ENCODE data around the gene HPCAL1. TPM values are rescaled to one million over a fixed set of nuclear protein-coding genes. Genes with fewer than 3 reads are reported as not detected.
"Not testable (repeated sequence)": the region's sequence is repeated elsewhere in the genome, so short reads cannot be mapped to it uniquely, and the experiment has no call there.

The HPCAL1 gene
- total RNA-seq, 6 experiments from 2014 or later, result 23.1 to 68.8 (median 29.1) TPM

- ATAC-seq (no peak), DNase-seq (no peak)
- no peak overlapping the region for H3K27ac ChIP-seq
- intact Hi-C loops (cut with DNase I), result no loop called here
- H3K9me3 ChIP-seq, result no peaks in the 10 kb centered on the region
- no peak overlapping the region for H3K4me3 ChIP-seq
- 75% methylated on average over 8 of the region's 8 CpGs for WGBS (ENCODE audit: insufficient coverage, low coverage, low lambda C conversion rate, missing lambda C conversion rate)
- H3K36me3 ChIP-seq, result peaks cover 0 to 59% (median 23%) of the 10 kb centered on the region in 4 donors
- no peak for TF ChIP-seq CTCF (IDR thresholded peaks at IDR 0.05)
- TF ChIP-seq POLR2A (IDR thresholded peaks at IDR 0.05), result no peak
- H3K4me1 ChIP-seq, result peaks cover 0 to 5% (median 2%) of the 10 kb centered on the region in 4 donors
- no peaks in the 10 kb centered on the region for H3K27me3 ChIP-seq
Observed at GRCh38 chr2:10441948-10442347, 139.2 kb downstream of the HPCAL1 start.

GRCh38 chr2:10442469-10443126, 139.9 kb downstream of the HPCAL1 start:
- ATAC-seq; DNase-seq; intact Hi-C loops (cut with DNase I); H3K27me3 ChIP-seq; H3K4me1 ChIP-seq; H3K9me3 ChIP-seq; H3K27ac ChIP-seq; H3K4me3 ChIP-seq: not testable (repeated sequence)
- 82% methylated on average over 2 of the region's 2 CpGs for WGBS (ENCODE audit: insufficient coverage, low coverage, low lambda C conversion rate, missing lambda C conversion rate)
- H3K36me3 ChIP-seq, result peaks cover 0 to 59% (median 23%) of the 10 kb centered on the region in 4 donors

GRCh38 chr2:10444463-10444862, 141.8 kb downstream of the HPCAL1 start:
- H3K27me3 ChIP-seq, result no peaks in the 10 kb centered on the region
- no peak for ATAC-seq
- WGBS (ENCODE audit: insufficient coverage, low coverage, low lambda C conversion rate, missing lambda C conversion rate), result 86% methylated on average over 5 of the region's 5 CpGs
- H3K4me1 ChIP-seq, result peaks cover 0 to 13% (median 3%) of the 10 kb centered on the region in 4 donors
- H3K4me3 ChIP-seq, result no peak overlapping the region
- intact Hi-C loops (cut with DNase I), result no loop called here
- no peak overlapping the region for H3K27ac ChIP-seq
- H3K36me3 ChIP-seq, result peaks cover 0 to 59% (median 23%) of the 10 kb centered on the region in 4 donors
- H3K9me3 ChIP-seq, result no peaks in the 10 kb centered on the region
- TF ChIP-seq CTCF (IDR thresholded peaks at IDR 0.05) (no peak), POLR2A (IDR thresholded peaks at IDR 0.05) (no peak)
- no peak for DNase-seq

- peak overlapping the region in 2 of 3 donors; percentile 67 to 77 for H3K4me3 ChIP-seq
- peaks cover 0 to 26% (median 8%) of the 10 kb centered on the region in 4 donors for H3K4me1 ChIP-seq
- intact Hi-C loops (cut with DNase I), result no loop called here
- no peaks in the 10 kb centered on the region for H3K9me3 ChIP-seq
- TF ChIP-seq CTCF (IDR thresholded peaks at IDR 0.05) (no peak), POLR2A (IDR thresholded peaks at IDR 0.05) (no peak)
- DNase-seq, result no peak
- ATAC-seq, result no peak
- no peak overlapping the region for H3K27ac ChIP-seq
- H3K27me3 ChIP-seq, result no peaks in the 10 kb centered on the region
- peaks cover 0 to 37% (median 11%) of the 10 kb centered on the region in 4 donors for H3K36me3 ChIP-seq
- WGBS (ENCODE audit: insufficient coverage, low coverage, low lambda C conversion rate, missing lambda C conversion rate), result 44% methylated on average over 5 of the region's 6 CpGs
Observed at GRCh38 chr2:10446631-10447030, 143.9 kb downstream of the HPCAL1 start.

GRCh38 chr2:10447300-10447894, 144.7 kb downstream of the HPCAL1 start:
- 3% methylated on average over 14 of the region's 32 CpGs for WGBS (ENCODE audit: insufficient coverage, low coverage, low lambda C conversion rate, missing lambda C conversion rate)
- no peak for TF ChIP-seq POLR2A (IDR thresholded peaks at IDR 0.05)
- TF ChIP-seq CTCF (IDR thresholded peaks at IDR 0.05), result peak in 2 of 4 donors; percentile 5 to 19
- intact Hi-C loops (cut with DNase I), result no loop called here
- peak overlapping the region; percentile 86 to 100 (median 93) for H3K27ac ChIP-seq
- ATAC-seq (peak; percentile 3 to 28 (median 22)), DNase-seq (no peak)
- peak overlapping the region; percentile 60 to 77 (median 67) for H3K4me3 ChIP-seq
- no peaks in the 10 kb centered on the region for H3K9me3 ChIP-seq
- H3K27me3 ChIP-seq, result no peaks in the 10 kb centered on the region
- peaks cover 0 to 33% (median 11%) of the 10 kb centered on the region in 4 donors for H3K4me1 ChIP-seq
- peaks cover 0 to 29% (median 9%) of the 10 kb centered on the region in 4 donors for H3K36me3 ChIP-seq

Data from right lobe of liver (tissue), 6 donors.